ENCODE data around the gene MT1E.

GRCh38 chr16:56636616-56637413 lies 11.2 kb downstream of the MT1E start:
- TF ChIP-seq ARID4B (CRISPR knock-in tag; IDR thresholded peaks at IDR 0.05; ENCODE audit: borderline replicate concordance) (no peak), CTCF (IDR thresholded peaks at IDR 0.05) (no peak), TEAD1 (CRISPR knock-in tag; IDR thresholded peaks at IDR 0.05) (no peak)

All from WTC11 (cell line).